Kidney (tissue), 14 donors: ENCODE measurements around the gene LTC4S. TPM values are rescaled to one million over a fixed set of nuclear protein-coding genes. Genes with fewer than 3 reads are reported as not detected.

Experiments used
- DNase-seq, 5 donors: peaks; one replicate each; pipeline ENCODE4 v3.0.0-alpha.2; 2013 to 2020
- FAIRE-seq: peaks from 2 replicates; lab custom pipeline; 2012; peaks lifted over from hg19 to GRCh38; lab: Jason Lieb, UNC
- H3K27ac ChIP-seq, 2 donors: one replicate each; pipeline ENCODE4 v1.7.0; 2013; ENCODE audit warnings: low read depth in 2 of 2, low read length in 2 of 2, inconsistent platforms in 1 of 2
- H3K27me3 ChIP-seq: one replicate; pipeline ENCODE4 v1.7.1; 2013; ENCODE audit warnings: low read length, inconsistent platforms; ENCODE audit not compliant: control insufficient read depth, insufficient read depth
- H3K36me3 ChIP-seq, 3 donors: one replicate each; pipeline versions ENCODE4 v1.7.0 to v1.7.1; 2013; ENCODE audit warnings: low read length in 3 of 3, control low read depth in 1 of 3, inconsistent platforms in 1 of 3; ENCODE audit not compliant: insufficient read depth in 3 of 3, control insufficient read depth in 2 of 3
- H3K4me1 ChIP-seq, 3 donors: one replicate each; pipeline versions ENCODE4 v1.7.0 to v1.7.1; 2013; ENCODE audit warnings: low read length in 3 of 3, inconsistent platforms in 1 of 3, low read depth in 1 of 3; ENCODE audit not compliant: control insufficient read depth in 2 of 3, insufficient read depth in 2 of 3
- H3K4me3 ChIP-seq, 3 donors: one replicate each; pipeline versions ENCODE4 v1.7.0 to v1.8.1; 2013; ENCODE audit warnings: low read length in 3 of 3, control low read depth in 1 of 3, inconsistent platforms in 1 of 3
- H3K9ac ChIP-seq, 3 donors: one replicate each; pipeline versions ENCODE4 v1.7.0 to v1.7.1; 2013; ENCODE audit warnings: low read length in 3 of 3, control low read depth in 1 of 3, inconsistent platforms in 1 of 3
- H3K9me3 ChIP-seq, 3 donors: one replicate each; pipeline versions ENCODE4 v1.7.0 to v1.7.1; 2013; ENCODE audit warnings: low read length in 3 of 3, control low read depth in 1 of 3, inconsistent platforms in 1 of 3; ENCODE audit not compliant: control insufficient read depth in 2 of 3, insufficient read depth in 1 of 3
- intact Hi-C: fragments of 100-400 bp; cut with DNase I; formaldehyde crosslinking; loops from one replicate; pipeline ENCODE4 v1.11.1; 2022
- polyA plus RNA-seq: library from polyadenylated mRNA; stranded (reverse); fragments of 350-450 nt; fragmentation: Illumina TruSeq; extraction: RNeasy Lipid Tissue Mini Kit (QIAGEN cat#74804); gene quantifications from one replicate; pipeline ENCODE4 v1.2.3, GENCODE V29; 2014; ENCODE audit warnings: low read depth, low replicate concordance; ENCODE audit not compliant: insufficient read depth
- total RNA-seq: library from RNA; stranded (reverse); fragmentation: NEBNext Ultra II Directional; extraction: Animal tissue kit (Norgen Biotek cat#: 25700); gene quantifications from one replicate; pipeline ENCODE4 v1.2.1, GENCODE V29; 2021
- TF ChIP-seq, protein P1 (sequence below): IDR thresholded peaks from 3 replicates; pipeline ENCODE4 v1.5.1; 2012; ENCODE audit warnings: mild to moderate bottlenecking, moderate library complexity, borderline replicate concordance; ENCODE audit not compliant: insufficient read depth; ENCODE audit errors: extremely low read depth
- donor health status: control.
- donor health status: control.
- donor health status: control.
- donor health status: control.
- donor health status: control.
- donor health status: DM: yes; HTN: yes; CAD: no.
- donor health status: Normal renal cell carcinoma (clear cell type).

LTC4S gene
- total and polyA plus RNA-seq, 2 donors from 2014 or later: 20.1 to 30.6 TPM

DNA sequence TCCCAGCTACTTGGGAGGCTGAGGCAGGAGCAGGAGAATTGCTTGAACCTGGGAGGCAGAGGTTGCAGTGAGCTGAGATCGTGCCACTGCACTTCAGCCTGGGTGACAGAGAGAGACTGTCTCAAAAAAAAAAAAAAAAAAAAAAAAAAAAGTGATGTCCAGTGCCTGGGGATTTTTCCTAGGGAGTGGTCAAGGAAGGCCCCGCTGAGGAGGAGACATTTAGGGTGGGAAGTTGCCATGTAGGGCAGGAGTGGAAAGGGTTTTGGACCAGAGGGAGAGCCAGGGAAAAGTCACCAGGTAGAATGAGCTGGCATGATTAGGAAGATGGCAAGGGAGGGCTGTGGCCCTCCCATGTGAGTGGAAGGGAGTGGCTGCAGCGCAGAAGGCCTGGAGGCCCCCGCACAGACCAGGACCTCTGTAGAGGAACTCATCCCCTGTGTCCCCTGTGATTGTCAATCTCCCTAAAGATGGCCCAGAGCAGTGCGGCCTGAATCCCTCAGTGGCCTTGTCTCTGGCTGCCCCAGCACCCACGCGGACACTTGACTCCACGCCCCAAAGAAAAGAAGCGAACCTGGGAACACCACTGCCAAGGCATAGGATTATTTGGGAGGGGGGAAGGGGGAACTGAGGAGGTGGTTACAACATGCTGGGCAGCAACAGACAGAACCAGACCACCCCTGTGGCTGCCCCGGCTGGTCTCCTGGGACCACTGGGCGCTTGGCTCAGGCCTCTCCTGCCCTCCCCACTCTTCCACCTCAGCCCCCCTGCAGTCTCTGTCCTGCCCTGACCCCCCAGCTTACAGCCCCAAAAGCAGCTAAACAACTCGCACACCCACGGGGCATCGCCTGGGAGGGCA is 24.3 kb downstream of the LTC4S start:
- intact Hi-C loops: no loop called here
- peaks cover 0 to 36% (median 34%) of the 10 kb centered on the region in 3 donors for H3K4me1 ChIP-seq
- no peaks in the 10 kb centered on the region for H3K9me3 ChIP-seq
- H3K27ac ChIP-seq: peak overlapping the region; percentile 99 to 100
- TF ChIP-seq, protein P1, sequence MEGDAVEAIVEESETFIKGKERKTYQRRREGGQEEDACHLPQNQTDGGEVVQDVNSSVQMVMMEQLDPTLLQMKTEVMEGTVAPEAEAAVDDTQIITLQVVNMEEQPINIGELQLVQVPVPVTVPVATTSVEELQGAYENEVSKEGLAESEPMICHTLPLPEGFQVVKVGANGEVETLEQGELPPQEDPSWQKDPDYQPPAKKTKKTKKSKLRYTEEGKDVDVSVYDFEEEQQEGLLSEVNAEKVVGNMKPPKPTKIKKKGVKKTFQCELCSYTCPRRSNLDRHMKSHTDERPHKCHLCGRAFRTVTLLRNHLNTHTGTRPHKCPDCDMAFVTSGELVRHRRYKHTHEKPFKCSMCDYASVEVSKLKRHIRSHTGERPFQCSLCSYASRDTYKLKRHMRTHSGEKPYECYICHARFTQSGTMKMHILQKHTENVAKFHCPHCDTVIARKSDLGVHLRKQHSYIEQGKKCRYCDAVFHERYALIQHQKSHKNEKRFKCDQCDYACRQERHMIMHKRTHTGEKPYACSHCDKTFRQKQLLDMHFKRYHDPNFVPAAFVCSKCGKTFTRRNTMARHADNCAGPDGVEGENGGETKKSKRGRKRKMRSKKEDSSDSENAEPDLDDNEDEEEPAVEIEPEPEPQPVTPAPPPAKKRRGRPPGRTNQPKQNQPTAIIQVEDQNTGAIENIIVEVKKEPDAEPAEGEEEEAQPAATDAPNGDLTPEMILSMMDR: no peak
- DNase-seq: peak in 2 of 5 donors; percentile 72 to 73
- peak overlapping the region in 2 of 3 donors; percentile 10 to 77 for H3K4me3 ChIP-seq
- H3K9ac ChIP-seq: peak overlapping the region in 2 of 3 donors; percentile 63 to 88
- H3K27me3 ChIP-seq: no peaks in the 10 kb centered on the region
- no peak for FAIRE-seq
- H3K36me3 ChIP-seq: peaks cover 0 to 2% (median 0%) of the 10 kb centered on the region in 3 donors

DNA sequence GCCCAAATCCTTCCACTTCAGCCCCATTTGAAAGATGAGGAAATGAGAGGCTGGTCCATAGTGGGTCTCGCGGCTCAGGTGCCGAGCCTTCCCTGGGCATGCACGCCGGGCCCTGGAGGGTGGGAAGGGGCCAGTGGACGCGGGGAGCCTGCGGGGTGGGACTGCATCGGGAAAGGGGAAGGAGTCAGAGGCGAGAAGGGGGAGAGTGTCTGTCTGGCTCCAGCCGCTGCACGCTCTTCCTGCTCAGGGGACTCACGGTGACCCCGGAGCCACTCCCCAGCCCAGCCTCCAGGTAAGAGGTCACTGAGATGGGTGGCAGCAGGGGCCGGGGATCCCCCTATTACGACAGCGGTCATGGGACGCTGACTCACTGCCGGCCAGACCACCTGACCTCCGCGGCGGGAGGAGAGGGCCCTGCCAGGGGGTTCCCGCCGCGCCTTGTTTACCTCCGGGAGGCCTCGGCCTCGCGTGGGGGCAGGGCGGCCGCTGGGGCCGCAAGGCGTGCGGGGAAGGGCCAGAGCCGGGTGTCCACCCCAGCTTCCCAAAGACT is 25.0 kb downstream of the LTC4S start:
- Histone ChIP-seq H3K9ac (peak overlapping the region in 1 of 3 donors; percentile 98), H3K27me3 (no peaks in the 10 kb centered on the region), H3K27ac (peak overlapping the region; percentile 99 to 100), H3K9me3 (no peaks in the 10 kb centered on the region), H3K4me3 (peak overlapping the region in 1 of 3 donors; percentile 77), H3K36me3 (peaks cover 0 to 5% (median 3%) of the 10 kb centered on the region in 3 donors), H3K4me1 (peaks cover 0 to 40% (median 35%) of the 10 kb centered on the region in 3 donors)
- TF ChIP-seq, protein P1: no peak
- intact Hi-C loops: no loop called here
- DNase-seq (peak; percentile 84 to 99 (median 93)), FAIRE-seq (no peak)

DNA sequence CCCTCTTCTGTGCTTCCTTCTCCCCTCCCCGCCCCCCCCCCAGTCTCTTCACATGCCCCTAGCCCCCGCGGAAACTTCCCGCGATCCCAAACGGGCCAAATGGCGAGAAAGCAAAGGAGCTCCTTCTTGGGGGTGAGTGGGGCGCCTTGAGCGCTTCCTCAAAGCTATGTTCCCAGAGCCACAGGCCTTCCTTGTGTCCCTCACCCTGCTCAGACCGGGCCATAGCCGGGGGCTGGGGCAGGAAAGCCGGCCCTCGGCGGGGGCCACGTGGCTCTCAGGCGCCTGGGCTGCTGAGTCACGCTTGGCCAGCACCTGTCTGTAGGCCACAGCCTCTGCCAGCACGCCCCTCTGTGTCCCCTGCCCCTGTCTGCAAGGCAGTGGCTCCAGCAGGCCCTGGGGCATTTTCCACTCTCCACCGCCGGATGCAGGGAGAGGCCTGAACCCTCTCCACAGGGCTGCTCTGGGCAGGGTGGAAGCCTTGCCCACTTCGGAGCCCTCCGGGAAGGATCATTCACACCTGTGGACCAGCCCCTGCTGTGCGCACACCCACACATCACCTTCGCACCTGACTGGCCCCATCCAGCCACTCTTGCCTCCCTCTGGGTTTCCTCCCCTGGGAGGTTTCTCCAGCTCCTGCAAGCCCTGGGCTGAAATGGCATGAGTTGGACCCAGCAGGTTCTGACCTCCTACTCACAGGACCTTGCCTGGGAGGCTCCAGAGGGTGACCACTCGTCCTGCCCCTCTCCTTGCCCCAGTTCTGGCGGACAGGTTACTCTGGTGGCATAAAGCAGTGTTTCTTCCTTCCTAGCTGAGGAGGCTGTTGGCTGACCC is 25.7 kb downstream of the LTC4S start:
- H3K4me1 ChIP-seq: peaks cover 0 to 46% (median 38%) of the 10 kb centered on the region in 3 donors
- peak overlapping the region in 2 of 3 donors; percentile 74 to 98 for H3K9ac ChIP-seq

More for the DNA sequence above, 25.7 kb downstream of the LTC4S start:
- peak; percentile 65 to 94 (median 75) for DNase-seq
- intact Hi-C loops: no loop called here
- no peaks in the 10 kb centered on the region for H3K9me3 ChIP-seq
- peak overlapping the region; percentile 99 to 100 for H3K27ac ChIP-seq
- no peaks in the 10 kb centered on the region for H3K27me3 ChIP-seq
- TF ChIP-seq, protein P1: no peak
- no peak for FAIRE-seq
- peaks cover under 1 to 12% (median 8%) of the 10 kb centered on the region in 3 donors for H3K36me3 ChIP-seq
- peak overlapping the region in 2 of 3 donors; percentile 71 to 77 for H3K4me3 ChIP-seq
